ENCODE data around the gene DDX5. TPM values are rescaled to one million over a fixed set of nuclear protein-coding genes. Genes with fewer than 3 reads are reported as not detected.

Gene DDX5
- 311 and 527 TPM in 2 replicates for total RNA-seq

GRCh38 chr17:64506201-64506575, at the start of gene DDX5:
TSS of gene DDX5 (minus strand) at chr17:64506289. CDS start at chr17:64506119, 170 bp downstream.

GRCh38 chr17:64506576-64507412, 705 bp upstream of the DDX5 start, which contains the start of gene CEP95:
TSS of gene CEP95 (plus strand) at chr17:64506977. CDS start at chr17:64507098, 121 bp downstream.

GRCh38 chr17:64496786-64497564, 9.1 kb downstream of the DDX5 start, which contains the start of gene POLG2:
TSS of gene POLG2 (minus strand) at chr17:64497054. CDS start at chr17:64496968, 86 bp downstream.

GRCh38 chr17:64448665-64449512, 57.2 kb downstream of the DDX5 start, which contains the start of gene MILR1:
TSS of gene MILR1 (plus strand) at chr17:64449115. CDS start at chr17:64449169, 54 bp downstream.

Small RNA genes within 50 kb of the gene (small RNA-seq; reads per million reads assigned to genes)
- not detected for gene ATP5MFP4

Other genes with a start within 250 kb of the DDX5 start
- gene TEX2, start 243.0 kb downstream of the DDX5 start, total RNA-seq, result 18.3 and 21.4 TPM in 2 replicates
- 0.13 and 2.2 TPM in 2 replicates for gene PECAM1, start 115.4 kb downstream of the DDX5 start, total RNA-seq
- gene MILR1, start 57.2 kb downstream of the DDX5 start, total RNA-seq, result 4.1 and 4.4 TPM in 2 replicates
- gene POLG2, start 9.2 kb downstream of the DDX5 start, total RNA-seq, result 7.4 and 9.0 TPM in 2 replicates
- gene CEP95, start 688 bp upstream of the DDX5 start, total RNA-seq, result 34.2 and 36.8 TPM in 2 replicates
- 62.5 and 82.3 TPM in 2 replicates for gene SMURF2, start 156.0 kb upstream of the DDX5 start, total RNA-seq

All from articular chondrocyte of knee joint (primary cell).